GM18519 (cell line): ENCODE results near the gene CGAS.
"Not testable (repeated sequence)": the region's sequence is repeated elsewhere in the genome, so short reads cannot be mapped to it uniquely, and the experiment has no call there.

ENCODE experiments used
- ATAC-seq: cut with Tn5 transposase; IDR thresholded peaks from one replicate; pipeline ENCODE4 v1.9.1; 2021; ENCODE audit warnings: mild to moderate bottlenecking, moderate library complexity; ENCODE audit not compliant: unreplicated experiment, low FRiP score

The CGAS gene

DNA sequence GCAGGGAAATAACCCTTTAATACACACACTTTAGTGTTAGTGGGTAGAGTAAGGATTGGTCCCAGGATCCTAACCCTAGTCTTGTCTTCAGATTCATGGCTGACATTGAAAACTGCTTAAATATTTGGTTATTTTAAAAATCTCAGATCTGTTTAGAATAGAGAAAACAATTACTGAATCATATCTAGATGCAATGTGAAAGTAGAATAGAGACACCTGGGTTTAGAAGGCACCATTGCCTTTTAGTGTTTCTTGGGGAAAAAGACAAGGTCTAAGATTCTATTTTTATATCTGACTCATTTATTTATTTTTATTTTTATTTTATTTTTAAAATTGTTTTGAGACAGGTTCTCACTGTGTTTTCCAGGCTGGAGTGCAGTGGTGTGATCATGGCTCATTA lies 51.4 kb downstream of the CGAS start:
- no peak for ATAC-seq

DNA sequence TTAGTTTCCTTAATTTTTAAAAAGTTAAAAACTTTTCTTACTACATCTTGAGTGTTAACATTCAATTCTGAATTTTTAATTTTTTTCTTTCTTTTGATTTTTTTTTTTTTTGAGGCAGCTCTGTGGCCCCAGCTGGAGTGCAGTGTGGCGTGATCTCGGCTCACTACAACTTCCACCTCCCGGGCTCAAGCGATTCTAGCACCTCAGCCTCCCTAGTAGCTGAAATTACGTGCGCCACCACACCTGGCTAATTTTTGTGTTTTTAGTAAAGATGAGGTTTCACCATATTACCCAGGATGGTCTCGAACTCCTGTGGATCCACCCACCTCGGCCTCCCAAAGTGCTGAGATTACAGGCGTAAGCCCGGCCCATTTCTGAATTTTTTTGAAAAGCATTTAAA lies 56.2 kb downstream of the CGAS start:
- no peak for ATAC-seq

DNA sequence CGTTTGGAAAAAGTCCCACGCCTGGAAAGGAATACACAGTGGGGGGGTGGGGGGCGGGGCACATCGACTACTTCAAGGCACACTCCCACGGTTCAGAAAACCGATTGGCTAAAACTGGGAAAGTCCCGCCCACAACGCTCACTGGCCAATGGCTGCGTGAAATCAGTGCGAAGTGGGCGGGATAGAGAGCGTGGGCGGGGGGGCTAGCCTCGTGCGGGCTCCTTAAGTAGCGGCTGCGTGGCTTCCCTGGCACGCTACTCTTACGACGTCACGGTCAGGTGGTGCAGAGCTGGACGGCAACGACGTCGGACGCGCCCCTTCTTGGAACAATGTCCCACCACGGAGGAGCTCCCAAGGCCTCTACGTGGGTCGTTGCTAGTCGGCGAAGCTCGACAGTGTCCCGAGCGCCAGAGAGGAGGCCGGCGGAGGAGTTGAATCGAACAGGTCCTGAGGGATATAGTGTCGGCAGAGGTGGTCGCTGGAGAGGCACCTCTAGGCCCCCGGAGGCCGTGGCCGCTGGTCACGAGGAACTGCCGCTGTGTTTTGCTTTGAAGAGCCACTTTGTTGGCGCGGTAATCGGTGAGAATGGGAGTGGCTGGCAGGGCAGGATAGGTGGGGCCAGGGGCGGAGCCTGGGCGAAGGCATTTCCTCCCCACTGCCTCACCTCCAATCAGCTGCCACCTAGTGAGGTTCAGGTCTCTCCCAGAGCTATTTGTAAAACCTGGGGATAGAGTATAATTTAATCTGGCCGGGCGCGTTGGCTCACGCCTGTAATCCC lies 57.3 kb downstream of the CGAS start, which contains the start of gene DDX43:
Gene DDX43 (plus strand): TSS at position 252 of the 778 bp plus-strand sequence. CDS start 78 bp downstream, at position 330.
- ATAC-seq = no peak

DNA sequence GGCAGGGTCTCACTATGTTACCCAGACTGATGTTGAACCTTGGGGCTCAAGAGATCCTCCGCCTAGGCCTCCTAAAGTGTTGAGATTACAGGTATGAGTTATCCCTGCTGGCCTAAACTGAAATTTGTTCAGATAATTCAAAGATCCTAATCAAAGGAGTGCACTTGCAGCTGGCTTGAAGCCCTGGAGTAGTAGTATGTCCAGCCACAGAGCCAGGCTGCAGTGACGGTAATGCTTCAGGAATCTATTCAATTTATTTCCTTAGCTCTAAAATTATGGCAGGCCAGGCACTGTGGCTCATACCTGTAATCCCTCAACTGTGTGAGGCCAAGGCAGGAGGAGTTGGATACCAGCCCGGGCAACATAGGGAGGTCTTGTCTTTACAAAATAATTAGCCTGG lies 58.8 kb downstream of the CGAS start:
- no peak for ATAC-seq

DNA sequence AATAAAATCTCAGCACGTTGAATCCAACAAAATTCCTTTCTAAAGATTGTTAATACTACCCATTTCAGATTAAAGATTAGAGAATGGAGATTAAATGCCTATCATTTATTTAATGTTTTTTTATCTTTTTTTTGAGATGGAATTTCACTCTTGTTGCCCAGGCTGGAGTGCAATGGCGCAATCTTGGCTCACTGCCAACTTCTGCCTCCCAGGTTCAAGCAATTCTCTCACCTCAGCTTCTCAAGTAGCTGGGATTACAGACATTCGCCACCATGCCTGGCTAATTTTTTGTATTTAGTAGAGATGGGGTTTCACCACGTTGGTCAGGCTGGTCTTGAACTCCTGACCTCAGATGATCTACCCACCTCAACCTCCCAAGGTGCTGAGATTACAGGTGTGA lies 59.9 kb downstream of the CGAS start:
- ATAC-seq = not testable (repeated sequence)

DNA sequence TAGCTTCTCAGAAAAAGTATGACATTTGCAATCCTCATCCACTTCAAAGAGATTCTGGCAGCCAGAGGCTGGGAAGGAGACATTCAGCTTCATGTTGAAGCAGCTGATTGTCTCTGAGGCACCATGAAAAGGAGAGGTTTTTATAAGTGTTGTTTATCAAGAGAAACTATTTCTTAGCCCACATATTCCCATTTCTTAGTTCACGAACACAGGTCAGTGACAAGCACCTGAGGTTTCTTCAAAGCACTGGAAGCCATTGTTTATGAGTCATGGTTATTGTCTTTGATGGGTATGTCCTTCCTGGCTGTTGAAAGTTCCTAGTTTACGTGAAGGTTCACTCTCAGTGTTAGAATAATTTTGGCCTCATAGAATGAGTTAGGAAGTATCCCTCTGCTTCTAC lies 60.4 kb downstream of the CGAS start:
- ATAC-seq = no peak

DNA sequence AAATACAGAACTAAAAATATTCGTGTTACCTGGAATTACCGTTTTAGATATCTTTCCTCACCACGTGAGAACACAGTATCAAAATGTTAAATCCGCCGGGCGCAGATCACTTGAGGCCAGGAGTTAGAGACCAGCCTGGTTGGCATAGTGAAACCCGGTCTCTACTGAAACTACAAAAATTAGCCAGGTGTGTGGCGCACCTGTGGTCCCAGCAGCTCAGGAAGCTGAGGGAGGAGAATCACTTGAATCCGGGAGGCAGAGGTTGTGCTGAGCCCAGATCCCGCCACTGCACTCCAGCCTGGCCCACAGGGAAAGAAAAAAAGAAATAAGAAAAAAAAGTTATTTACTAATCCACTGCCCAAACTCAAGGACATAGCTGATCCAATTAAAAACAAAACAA lies 62.2 kb downstream of the CGAS start:
- no peak for ATAC-seq

DNA sequence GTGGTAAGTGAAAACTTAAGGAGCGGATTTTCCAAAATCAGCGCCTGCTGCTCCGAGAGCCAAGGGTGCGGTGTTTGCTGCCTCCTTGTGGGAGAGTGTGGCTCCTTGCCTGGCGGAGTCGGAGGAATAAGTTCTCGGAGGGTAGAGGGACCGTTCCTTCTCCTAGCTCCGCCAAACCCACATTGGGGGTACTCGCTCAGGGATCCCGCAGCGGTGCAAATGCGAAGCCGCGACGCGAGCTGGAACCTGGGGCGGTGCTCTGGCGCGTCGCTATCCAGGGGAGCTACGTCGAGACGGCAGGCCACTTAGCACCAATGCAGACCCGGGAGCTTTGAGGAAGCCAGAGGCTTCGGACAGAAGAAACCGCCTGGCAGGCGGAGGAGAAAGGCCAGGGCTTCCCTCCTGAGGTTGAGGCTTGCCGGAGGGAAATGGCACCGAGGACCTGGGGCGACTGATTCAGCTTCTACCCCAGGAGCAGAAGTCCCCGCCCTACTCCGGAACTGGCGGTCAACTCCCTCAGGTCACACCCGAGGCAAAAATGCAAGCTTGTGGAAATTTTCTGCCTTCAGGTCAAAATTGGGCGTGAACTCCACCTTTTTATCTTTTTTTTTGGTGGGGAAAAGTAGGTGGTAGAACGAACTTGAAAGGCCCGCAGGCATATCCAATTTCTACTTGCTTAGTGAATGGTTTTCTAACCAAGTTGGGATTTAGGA lies 63.1 kb downstream of the CGAS start:
- ATAC-seq = peak; percentile 61

DNA sequence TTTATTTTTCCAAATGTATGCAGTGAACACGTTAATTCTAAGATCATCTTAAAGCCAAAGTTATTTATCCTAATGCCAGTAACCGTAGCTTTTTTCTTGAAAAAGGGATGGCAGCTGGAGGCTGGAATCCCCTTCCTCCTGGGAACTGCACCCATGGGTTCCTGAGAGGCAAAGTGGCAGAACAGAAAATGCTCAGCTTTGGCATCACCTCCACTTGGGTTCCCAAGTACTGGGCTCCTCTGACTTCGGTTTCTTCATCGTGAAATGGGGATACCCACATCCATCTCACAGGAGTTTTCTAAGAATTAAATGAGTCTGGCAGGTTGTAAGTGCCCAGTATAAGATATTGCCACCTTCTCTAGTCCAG lies 63.7 kb downstream of the CGAS start:
- ATAC-seq = peak; percentile 15

DNA sequence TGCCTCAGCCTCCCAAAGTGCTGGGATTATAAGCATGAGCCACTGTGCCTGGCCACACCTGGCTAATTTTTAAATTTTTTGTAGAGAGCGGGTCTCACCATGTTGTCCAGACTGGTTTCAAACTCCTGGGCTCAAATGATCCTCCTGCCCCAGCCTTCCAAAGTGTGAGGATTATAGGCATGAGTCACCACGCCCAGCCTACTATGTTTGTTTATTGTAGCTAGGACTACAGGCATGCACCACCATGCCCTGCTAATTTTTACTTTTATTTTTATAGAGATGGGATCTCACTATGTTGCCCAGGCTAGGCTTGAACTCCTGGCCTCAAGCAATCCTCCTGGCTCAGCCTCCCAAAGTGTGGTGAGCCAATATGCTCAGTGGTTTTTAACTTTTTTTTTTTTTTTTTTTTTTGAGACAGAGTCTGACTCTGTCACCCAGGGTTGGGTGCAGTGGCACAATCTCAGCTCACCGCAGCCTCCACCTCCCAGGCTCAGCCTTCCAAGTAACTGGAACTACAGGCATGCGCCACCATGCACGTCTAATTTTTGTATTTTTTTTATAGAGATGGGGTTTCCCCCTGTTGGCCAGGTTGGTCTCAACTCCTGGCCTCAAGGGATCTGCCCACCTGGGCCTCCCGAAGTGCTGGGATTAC lies 69.5 kb downstream of the CGAS start:
- no peak for ATAC-seq

DNA sequence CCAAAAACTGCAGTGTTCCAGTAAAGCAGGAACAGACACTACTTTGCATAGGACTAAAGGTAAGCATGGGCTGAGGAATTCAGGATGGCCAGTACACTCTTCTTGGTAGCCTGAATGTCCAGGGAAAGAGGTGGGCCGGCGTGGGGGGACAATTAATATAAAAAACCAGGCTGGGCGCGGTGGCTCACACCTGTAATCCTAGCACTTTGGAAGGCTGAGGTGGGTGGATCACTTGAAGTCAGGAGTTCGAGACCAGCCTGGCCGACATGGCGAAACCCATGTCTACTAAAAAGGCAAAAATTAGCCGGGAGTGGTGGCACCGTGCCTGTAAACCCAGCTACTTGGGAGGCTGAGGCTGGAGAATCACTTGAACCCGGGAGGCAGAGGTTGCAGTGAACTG lies 70.6 kb downstream of the CGAS start:
- ATAC-seq = not testable (repeated sequence)

DNA sequence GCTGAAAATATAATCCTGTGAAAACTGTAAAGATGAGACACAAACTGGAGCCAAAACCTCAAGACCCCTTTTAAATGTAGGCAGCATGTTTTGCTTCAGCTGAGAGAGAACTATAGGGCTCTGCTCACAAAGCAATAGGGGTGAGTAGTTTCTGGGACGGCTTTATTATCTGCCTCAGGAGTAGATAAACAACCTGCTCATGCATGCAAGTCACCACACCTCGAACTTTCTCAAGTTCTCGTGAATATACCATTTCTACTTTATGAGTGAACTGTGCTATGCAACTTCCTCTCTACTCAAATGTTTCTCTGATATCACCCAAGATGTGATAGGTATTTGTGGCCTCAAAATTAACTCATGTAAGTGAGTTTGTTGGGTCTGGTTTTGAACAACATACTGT lies 74.9 kb downstream of the CGAS start:
- ATAC-seq = no peak

DNA sequence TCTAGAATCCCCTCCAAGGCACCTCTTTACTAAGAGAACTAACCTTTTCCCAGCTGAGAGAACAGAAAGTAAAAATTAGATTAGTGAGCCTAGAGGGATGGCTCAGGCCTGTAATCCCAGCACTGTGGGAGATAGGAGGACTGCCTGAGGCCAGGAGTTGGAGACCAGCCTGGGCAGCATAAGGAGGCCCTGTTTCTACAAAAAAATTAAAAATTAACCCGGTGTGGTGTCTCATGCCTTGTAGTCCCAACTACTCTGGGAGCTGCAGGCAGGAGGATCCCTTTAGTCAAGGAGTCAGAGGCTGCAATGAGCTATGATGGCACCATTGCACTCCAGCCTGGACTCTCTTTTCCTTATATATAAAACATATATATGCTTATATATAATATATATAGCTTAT lies 76.9 kb downstream of the CGAS start:
- ATAC-seq = no peak
